HG03045 (cell line): ENCODE results near the gene KNG1.
"Not testable (repeated sequence)": the region's sequence is repeated elsewhere in the genome, so short reads cannot be mapped to it uniquely, and the experiment has no call there.

Experiments used
- ATAC-seq: cut with Tn5 transposase; IDR thresholded peaks from one replicate; pipeline ENCODE4 v1.9.1; 2021; ENCODE audit warnings: mild to moderate bottlenecking, moderate library complexity; ENCODE audit not compliant: unreplicated experiment

The KNG1 gene

DNA sequence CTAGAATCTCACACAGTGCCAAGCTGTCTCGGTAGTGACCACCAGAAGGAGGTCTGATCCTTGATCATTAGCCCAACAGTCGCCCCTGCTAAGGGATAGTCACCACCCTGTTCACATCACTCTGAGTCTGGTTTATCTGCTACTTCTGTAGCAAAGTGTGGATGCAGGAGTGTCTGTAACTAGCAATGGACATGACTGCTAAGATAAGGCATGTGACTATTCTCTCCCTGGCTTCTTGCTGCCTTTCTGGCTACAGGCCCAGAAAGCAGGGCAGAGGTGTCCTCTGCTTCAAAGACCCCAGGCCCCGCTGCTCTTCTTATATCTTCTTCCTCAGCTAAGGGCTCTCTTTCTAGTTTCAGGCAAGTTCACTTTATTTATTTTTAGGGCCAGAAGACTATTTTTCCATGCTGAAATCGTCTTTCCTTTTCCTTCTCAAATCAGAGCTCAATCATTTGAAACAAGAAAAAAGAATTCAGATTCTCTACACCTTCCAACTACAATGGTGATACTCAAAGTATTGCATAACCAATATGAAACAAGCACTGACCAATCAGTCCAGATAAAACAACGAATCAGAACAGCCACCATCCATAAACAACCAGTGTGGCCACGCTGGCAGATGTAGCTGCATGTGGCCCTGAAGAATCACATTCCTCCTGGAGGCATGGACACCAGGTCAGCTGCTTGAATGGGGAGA, 8.0 kb upstream of the KNG1 start:
- ATAC-seq, result no peak

DNA sequence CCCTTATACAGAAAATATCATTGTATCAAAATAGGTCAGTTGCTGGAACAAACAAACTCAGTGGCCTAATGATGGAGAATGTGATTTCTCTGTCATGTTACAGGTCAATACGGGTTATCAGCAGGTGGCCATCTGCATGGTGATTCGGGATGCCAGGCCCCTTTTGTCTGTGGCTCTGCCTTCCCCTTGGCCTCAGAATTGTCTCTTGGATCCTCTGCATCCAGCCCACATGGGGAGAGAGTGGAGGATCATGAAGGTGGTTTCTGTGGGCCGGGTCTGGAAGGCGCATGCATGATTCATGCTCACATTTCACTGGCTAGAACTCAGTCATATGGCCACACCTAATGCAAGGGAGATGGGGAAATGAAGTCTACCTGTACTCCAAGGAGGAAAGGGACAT, 6.5 kb upstream of the KNG1 start:
- ATAC-seq, result not testable (repeated sequence)

DNA sequence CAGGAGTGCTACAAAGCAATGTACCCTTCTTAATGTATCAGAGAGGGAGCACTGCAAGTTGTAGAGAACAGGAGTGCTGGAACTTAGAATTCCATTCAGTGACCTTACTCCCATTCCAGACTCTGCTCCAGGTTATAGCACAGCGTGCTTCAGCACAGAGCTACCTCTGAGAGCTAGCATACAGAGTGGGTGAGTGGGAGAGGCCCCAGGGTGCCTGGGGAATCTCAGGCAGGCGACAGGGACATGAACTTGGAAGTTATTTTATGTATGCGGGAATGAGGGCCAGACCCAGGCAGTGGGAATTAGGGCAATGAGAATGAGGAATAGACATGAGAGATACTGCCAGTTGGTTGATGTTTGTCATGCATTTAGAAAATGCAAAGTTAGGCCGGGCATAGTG, 3.7 kb upstream of the KNG1 start:
- ATAC-seq, result no peak

DNA sequence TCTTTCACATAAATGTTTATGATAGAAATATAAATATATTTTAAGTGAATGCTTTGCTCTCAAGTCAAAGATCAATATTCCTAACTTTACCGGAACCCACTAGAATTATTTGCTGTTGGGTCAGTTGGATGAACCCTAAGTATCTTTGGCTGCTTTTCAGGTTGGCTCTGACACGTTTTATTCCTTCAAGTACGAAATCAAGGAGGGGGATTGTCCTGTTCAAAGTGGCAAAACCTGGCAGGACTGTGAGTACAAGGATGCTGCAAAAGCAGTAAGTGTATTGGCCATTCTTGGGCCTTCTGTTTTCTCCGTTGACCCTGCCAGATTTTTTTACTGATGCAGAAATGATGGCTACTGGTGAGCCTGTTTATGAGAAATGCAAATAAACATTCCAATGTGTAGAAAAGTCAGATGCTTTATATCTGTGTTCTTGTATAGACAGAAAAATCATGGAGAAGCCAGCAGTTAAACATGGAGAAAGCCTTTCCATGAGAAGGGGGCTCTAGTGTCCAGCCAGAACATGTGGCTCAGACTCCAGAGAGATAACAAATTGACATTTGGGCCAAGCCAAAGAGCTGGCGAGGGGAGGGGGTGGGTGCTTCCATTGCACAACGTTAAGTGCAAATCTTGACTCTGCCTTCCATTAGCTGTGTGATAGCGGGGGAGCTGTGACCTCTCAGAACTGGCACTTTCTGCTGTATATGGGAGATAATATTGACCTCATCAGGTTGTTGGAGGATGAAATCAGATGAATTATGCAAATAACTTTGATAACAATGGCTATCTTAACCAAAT, 3.0 kb downstream of the KNG1 start:
- ATAC-seq, result no peak

DNA sequence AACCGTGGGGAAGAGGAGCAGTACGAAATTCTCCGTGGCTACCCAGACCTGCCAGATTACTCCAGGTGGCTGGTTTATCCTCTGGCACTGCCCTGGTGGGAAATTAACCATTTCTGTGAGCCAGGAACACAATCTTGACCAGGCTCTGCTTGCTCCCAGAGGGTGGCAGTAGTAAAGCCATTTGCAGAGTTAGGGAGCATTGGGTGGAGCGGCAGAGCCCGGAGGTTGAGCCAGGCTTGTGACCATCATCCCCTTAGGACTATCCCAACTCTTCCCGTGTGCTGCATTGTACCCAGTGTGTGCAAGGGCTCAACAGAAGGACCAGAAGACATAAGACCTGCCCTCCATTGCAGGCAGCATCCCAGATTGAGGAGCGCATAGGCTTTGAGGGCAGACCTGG, 5.3 kb downstream of the KNG1 start:
- ATAC-seq, result no peak

DNA sequence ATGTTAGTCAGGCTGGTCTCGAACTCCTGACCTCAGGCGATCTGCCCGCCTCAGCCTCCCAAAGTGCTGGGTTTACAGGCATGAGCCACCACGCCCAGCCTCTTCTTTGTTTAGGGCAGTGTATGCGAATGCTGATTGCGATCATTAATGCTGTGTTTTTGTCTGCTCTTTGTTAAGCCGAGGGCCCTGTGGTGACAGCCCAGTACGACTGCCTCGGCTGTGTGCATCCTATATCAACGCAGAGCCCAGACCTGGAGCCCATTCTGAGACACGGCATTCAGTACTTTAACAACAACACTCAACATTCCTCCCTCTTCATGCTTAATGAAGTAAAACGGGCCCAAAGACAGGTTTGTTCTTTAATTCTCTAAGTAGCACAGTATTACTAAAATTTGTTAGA, 7.8 kb downstream of the KNG1 start:
- ATAC-seq, result no peak

DNA sequence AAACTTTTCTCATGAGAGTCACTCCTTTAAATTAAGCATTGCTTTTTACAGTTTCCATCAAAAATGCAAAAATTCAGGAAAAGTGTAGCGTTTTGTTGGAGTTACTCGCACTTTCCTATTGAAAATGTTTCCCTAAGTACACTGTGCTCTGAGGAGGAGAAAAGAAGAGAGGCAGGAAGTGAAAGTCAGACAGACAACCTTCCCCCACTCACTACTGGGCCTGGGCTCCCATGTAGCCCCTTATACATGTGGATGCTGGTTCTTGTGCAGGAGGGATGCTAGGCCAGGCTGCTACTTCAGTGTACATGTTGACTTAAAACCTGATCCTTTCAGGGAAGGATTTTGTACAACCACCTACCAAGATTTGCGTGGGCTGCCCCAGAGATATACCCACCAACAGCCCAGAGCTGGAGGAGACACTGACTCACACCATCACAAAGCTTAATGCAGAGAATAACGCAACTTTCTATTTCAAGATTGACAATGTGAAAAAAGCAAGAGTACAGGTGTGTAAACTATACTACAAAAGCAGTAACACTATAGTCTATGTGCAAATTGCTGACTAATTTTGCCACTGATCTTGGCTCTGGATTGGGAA, 15.1 kb downstream of the KNG1 start:
- ATAC-seq, result no peak

DNA sequence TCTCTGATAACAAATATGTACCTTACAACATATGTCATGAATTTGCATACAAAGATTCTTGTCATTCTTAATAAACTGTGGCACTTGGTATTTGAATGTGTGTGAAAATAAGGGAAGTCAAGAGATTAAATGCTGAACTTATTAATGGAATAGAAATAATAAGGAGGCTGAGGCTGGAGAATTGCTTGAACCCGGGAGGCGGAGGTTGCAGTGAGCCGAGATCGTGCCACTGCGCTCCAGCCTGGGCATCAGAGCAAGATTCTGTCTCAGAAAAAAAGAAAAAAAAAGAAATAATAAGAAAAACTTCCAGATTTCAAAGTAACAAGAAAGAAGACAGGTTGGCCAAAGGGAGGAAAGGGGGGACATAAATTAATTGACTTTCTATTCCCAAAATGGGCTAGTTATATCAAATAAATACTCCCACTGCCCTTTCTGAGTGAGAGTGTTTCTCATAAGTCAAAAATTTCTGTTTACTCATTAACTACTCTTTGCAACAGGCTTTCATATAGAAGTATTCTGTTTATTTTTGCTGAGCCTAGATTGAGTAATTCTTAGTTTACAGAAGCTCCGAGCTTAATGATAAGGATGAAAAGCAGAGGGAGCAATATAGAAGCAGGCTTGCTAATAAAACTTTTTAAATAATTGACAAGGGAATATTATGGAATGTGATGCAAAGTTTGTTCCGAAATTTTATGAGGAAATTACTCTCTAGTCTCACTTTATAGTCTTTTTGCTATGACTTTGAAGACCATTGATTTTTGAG, 25.6 kb downstream of the KNG1 start:
- ATAC-seq, result no peak

DNA sequence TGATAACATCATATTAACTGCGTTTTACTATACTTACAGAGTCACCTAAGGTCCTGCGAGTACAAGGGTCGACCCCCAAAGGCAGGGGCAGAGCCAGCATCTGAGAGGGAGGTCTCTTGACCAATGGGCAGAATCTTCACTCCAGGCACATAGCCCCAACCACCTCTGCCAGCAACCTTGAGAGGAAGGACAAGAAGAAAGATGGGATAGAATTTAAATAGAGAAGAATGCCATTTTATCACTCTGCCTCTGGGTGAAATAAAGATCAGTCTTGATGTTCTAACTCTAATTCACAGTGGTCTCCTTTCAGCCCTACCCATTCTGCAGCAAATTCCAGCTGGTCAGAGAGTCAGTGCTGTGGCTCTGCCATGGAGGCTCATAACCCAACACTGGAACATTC, 26.5 kb downstream of the KNG1 start:
- no peak for ATAC-seq

DNA sequence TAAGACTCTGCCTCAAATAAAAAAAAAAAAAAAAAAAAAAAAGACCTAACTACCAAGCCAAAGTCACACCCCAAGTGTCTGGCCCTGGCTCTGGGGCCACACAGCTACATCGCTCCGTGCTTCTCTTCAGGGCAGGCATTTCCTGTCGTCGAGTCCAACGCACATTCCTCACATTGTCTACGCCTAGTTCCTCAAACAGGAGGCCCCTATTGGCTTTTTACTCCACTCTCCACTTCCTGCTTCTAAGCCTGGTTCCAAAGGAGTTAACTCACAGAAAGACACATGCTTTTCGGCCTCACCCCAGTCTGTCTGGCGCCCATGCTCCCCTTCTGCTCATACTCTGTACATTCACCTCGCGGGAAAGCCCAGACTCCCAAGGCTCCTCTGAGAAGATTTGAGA, 28.8 kb downstream of the KNG1 start:
- ATAC-seq, result no peak

DNA sequence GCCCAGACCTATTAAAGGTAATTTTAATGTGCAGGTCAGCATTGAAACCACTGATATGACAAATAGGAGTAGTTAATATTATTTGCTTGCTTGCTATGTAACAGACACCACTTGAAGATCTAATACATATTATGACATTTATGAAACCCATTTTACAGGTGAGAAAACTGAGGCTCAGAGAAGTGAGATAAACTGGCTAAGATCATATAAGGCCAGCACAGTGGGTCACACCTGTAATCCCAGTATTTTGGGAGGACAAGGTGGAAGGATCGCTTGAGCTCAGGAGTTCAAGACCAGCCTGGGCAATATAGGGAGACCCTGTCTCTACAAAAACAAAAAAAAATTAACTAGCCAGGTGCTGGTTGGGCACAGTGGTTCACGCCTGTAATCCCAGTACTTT, 33.2 kb downstream of the KNG1 start:
- ATAC-seq, result no peak

DNA sequence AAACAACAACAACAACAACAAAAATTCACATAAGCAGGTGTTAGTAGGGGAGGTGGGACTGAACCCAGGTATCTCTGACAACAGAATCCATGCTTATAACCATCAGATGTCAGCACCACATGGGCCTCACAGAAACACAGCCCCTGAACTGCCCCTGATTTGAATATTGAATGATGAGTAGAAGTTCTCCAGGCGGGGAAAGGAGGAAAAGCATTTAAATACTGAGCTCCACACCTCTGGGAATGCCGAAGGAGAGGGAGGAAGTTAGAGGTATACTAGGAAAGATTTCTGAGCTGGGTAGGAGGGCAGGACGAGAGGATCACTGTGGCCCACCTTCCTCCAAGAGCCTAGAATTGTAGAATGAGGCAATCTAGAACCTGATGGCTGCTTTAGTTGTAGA, 34.3 kb downstream of the KNG1 start:
- ATAC-seq, result no peak

DNA sequence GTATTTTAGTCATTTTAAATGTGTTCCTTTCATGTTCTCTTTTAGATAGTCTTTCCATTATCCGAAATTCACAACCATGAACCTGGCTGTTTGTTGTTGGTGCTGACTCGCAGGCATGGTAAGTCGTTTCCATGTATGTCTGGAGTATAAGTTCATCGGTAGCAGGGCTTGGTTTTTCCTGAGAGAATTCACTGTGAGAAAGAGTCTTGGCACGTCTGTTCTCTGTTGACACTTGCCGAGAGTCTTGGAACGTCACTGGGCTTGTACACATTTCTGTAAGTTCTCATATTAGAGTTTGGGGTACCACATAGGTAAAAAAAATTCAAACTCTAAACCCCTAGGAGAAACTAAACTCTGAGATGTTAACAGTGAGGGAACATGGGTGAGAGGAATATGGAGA, 36.8 kb downstream of the KNG1 start:
- ATAC-seq, result no peak

DNA sequence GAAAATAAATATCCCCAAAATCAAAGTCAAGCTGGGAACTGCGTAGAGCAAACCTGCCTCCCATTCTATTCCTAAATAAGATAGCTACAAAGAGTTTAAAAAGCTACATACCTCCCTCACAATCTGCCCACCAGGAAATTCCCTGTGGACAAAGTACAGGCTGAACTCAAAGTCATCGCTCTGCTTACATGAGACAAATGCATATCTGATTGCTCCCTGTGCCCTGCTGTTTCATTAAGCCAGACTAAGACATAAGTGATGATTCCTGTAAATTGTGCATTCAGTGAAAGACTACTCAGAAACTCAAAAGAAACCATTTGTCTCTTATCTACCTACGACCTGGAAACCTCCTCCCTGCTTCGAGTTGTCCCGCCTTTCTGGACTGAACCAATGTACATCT, 37.7 kb downstream of the KNG1 start:
- ATAC-seq, result no peak

DNA sequence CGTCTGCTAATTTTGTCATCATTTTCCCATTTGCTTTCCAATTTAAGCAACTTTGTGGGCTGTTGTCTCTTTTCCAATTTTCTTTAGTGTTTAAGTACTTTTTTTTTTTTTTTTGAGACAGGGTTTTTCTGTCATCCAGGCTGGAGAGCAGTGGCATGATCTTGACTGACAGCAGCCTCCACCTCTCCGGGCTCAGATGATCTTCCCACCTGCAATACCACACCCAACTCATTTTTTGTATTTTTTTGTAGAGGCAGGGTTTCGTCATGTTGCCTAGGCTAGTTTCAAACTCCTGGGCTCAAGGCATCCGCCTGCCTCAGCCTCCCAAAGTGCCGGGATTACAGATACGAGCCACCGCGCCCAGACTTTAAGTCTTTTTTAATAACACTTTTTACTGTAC, 40.1 kb downstream of the KNG1 start:
- no peak for ATAC-seq

DNA sequence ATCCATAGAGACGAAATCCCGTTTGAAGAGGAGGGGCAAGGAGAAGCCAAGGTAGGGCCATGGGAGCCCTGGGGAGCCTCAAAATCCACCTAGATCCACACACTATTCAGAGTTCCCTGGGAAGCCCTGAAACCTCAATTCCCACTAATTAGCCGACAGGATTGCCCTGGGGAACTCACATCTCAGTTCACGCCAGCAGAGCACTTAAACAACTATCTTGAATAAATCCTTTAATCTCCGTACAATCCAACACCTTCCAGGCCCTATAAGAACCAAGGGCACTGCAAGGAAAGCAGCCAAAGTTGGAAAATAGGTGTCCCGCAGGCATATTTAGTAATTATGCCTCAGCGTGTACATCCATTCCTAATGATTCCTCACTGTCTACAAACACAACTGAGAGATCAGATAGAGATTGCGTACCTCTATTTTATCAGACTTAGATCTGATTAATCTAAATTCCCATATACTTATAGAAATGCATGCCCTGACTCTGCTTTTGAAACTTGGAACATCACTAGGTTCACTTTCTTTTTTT, 40.6 kb downstream of the KNG1 start:
- ATAC-seq, result no peak

DNA sequence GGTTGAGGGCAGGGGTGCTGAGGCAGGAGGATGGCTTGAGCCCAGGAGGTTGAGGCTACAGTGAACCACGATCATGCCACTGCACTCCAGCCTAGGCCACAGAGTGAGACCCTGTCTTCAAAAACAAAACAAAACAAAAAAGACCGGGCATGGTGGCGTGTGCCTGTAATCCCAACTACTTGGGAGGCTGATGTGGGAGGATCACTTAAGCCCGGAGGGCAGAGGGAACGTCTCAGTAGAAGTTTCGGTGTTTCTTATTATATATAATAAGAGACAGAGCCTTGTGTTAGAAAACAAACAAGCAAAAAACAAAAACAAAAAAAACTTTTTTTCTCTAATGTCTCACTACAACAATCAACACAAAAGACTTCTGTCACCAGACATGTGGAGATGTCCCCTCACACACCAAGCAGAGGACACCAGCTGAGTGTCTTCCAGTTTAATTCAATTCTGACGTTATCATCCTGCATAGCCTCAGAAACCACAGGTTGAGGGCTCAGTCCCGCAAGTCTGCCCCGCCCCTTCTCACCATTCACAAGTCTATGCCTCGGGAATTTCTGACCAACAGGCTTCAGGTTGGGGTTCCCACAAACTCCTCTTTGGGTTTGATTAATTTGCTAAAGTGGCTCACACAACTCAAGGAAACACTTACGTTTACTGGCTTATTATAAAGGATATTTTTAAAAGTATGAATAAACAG, 42.2 kb downstream of the KNG1 start:
- ATAC-seq, result no peak

DNA sequence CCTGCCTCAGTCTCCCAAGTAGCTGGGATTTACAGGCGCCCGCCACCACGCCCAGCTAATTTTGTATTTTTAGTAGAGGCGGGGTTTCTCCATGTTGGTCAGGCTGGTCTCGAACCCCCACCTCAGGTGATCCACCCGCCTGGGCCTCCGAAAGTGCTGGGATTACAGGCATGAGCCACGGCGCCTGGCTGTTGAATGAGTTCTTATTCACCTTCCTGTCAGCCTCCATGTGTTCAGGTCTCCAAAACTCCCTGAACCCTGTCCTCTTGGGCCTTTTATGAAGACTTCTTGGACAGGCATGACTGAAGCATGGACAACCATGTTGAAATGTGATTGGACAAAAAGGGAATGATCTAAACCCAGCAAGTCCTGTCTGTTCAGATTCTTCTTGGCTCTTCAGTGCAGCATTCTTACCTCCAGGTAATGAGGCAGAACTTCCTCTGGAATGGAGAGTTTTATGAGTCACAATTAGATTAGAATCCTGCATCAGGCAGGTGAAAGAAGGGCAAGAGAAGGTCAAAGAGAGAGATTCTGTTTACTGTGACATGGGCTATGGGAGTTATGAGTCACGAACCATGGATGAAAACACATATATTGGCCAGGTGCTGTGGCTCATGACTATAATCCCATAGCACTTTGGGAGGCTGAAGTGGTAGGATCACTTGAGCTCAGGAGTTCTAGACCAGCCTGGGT, 43.1 kb downstream of the KNG1 start:
- no peak for ATAC-seq

DNA sequence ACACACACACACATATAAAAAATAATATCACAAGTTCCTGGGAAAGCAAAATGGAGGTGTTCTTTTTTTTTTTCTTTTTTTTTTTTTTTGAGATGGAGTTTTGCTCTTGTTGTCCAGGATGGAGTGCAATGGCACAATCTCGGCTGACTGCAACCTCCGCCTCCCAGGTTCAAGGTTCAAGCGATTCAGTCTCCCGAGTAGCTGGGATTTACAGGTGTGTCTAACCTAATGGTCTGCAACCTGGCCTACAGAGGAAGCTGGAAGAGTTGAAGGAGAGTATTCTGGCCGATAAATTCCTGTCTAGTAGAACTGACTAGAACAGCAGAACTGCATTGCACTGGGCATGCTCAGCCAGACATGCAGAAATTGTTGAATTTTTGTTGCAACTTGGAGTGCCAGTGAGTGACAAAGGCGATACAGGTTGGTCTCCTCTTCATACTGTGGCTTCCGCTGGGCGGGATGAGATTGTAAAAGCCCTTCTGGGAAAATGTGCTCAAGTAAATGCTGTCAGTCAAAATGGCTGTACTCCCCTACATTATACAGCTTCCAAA, 43.8 kb downstream of the KNG1 start:
- no peak for ATAC-seq

DNA sequence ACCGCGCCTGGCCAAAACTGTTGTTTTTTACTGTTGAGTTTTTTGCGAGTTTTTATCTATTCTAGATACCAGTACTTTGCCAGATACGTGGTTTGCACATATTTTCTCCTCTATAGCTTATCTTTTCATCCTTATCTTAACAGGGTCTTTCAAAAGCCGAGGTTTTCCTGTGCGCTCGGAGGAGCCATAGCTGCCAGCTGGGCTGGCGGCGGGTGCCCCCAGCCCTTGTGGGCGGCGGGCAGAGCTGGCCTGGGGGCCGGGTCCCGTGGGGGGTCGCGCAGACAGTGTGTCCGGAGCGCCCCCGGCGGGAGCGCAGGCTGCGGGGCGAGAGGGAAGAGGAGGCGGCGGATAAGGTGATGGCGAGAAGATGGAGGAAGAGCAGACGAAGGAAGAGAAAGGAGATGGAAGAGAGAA, 55.1 kb downstream of the KNG1 start:
- peak; percentile 28 for ATAC-seq
